ENCODE data around the gene NXPH4. TPM values are rescaled to one million over a fixed set of nuclear protein-coding genes. Genes with fewer than 3 reads are reported as not detected.
A peak's percentile ranks its signal among the peaks of the same experiment; 100 is the strongest.

The NXPH4 gene
- total RNA-seq, 1 donor from 2014 or later, result 0.82 TPM

DNA sequence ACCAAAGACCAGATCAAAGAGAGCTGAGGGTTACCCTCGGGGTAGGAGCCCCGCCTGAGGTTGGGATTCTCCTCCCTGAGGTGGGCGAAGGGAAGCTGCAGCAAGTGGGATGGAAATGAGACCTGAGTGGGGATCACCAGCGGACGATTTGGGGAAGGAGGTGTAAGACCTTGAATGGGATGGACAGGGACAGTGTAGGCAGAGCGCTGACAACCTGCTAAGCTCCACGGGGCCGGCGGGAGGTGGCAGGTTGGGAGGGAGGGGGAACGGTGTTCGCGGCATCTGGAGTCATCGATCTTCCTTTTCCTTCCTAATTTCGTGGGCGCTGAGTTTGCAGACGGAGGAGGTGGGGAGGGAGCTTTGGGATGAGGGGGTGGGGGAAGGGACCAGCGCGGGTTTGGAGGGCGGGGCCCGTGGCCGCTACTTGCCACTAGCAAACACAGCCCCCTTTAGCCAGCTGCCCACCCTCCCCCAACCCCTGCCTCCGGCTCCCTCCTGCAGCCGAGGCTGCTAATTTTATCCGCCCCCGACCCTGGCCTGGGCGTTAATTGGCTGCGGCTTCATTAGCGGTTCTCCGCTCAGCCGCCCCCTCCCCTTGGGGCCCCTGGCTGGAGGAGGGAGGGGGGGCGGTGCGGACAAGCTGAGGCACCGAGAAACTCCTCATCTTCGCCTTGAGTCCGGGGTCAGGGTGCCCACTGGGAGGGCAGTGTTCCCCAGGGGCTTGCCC is 10.2 kb downstream of the NXPH4 start:
- Mint-ChIP-seq H3K4me3 (ENCODE audit: low read depth) (peak overlapping the region; percentile 57), H3K36me3 (ENCODE audit: low read depth) (peaks cover 22% of the 10 kb centered on the region), H3K4me1 (ENCODE audit: low read depth) (peaks cover 53% of the 10 kb centered on the region), H3K27me3 (ENCODE audit: low read depth) (peaks cover 38% of the 10 kb centered on the region), H3K27ac (no peak overlapping the region), H3K9me3 (no peaks in the 10 kb centered on the region)
- intact Hi-C loops (cut with micrococcal nuclease), result loop anchor here (5.0 kb wide), 2 partner anchors 139 to 406 kb away; partner anchors contain the start of genes B4GALNT1 and NAB2
- no peak for DNase-seq (ENCODE audit: low spot score)

DNA sequence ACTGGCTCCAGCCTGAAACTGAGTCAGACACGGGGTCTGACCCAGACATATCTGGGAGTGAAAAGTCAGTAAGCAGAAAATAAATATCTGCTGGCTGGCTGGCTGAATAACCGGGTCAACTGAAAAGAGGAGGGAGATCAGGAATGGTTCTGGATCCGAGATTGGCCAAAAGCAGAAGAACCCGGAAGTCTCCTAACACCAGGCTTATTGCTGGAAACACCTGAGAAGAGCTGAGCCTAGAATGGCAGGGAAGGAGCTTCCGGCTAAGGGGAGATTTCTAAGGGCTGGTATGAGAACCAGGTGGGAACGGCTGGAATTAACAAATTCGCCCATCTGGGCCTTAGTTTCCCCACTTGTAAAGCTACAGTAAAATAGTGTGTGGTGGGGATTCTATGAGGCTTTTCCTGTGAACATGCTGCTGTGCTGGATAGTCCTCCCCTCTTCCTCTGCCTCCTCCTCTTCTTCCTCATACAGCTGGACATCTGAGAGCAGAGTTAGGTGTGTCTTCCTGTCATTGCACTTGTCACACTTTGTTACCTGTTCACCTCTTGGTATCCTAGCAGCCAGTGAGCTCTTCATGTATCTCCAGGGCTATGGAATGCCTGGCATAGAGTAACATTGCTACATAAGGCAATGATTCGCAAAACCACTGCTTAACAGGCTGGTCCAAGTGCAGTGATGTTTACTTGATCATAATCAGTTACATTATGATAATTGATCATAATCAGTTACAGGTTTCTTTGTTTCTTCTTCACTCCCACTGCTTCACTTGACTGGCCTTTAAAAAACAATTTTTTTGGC is 10.9 kb downstream of the NXPH4 start:
- Mint-ChIP-seq H3K27ac (no peak overlapping the region), H3K4me1 (ENCODE audit: low read depth) (peaks cover 53% of the 10 kb centered on the region), H3K4me3 (ENCODE audit: low read depth) (peak overlapping the region; percentile 13), H3K9me3 (no peaks in the 10 kb centered on the region), H3K27me3 (ENCODE audit: low read depth) (peaks cover 31% of the 10 kb centered on the region), H3K36me3 (ENCODE audit: low read depth) (peaks cover 30% of the 10 kb centered on the region)
- no peak for DNase-seq (ENCODE audit: low spot score)
- intact Hi-C loops (cut with micrococcal nuclease), result loop anchor here (5.0 kb wide), 2 partner anchors 140 to 405 kb away; partner anchors contain the start of genes B4GALNT1 and NAB2

DNA sequence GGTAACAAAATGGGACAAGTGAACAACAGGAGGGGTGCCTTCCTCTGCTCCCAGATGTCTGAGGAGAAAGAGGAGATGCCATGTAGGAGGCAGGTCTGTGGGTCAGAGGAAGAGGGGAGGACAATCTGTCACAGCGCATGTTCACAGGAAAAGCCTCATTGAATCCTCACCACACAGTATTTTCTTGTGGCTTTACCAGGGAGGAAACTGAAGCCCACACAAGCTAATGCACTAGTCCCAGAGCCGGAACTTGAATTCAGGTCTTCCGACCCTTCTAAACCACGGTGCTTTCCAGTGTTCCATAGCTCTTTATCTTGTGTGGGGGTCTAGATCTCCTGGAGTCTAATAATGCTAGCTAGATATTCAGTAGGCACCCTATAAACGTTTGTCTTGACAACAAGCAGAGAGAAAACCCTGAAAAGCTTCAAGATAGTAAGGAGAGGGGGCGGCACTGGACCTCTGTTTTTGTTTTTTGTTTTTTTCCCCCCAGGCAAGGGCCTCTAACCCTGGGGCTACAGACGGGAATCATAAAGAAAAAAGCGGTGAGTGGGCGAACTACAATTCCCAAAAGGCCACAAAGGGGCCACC is 12.5 kb downstream of the NXPH4 start:
- Mint-ChIP-seq H3K27me3 (ENCODE audit: low read depth) (peaks cover 14% of the 10 kb centered on the region), H3K36me3 (ENCODE audit: low read depth) (peaks cover 46% of the 10 kb centered on the region), H3K9me3 (no peaks in the 10 kb centered on the region), H3K4me1 (ENCODE audit: low read depth) (peaks cover 42% of the 10 kb centered on the region), H3K27ac (peak overlapping the region; percentile 89), H3K4me3 (ENCODE audit: low read depth) (peak overlapping the region; percentile 97)
- intact Hi-C loops (cut with micrococcal nuclease), result loop anchor here (1.0 to 5.0 kb wide), 3 partner anchors 8 to 403 kb away; partner anchors contain the start of genes B4GALNT1 and NAB2
- no peak for DNase-seq (ENCODE audit: low spot score)

DNA sequence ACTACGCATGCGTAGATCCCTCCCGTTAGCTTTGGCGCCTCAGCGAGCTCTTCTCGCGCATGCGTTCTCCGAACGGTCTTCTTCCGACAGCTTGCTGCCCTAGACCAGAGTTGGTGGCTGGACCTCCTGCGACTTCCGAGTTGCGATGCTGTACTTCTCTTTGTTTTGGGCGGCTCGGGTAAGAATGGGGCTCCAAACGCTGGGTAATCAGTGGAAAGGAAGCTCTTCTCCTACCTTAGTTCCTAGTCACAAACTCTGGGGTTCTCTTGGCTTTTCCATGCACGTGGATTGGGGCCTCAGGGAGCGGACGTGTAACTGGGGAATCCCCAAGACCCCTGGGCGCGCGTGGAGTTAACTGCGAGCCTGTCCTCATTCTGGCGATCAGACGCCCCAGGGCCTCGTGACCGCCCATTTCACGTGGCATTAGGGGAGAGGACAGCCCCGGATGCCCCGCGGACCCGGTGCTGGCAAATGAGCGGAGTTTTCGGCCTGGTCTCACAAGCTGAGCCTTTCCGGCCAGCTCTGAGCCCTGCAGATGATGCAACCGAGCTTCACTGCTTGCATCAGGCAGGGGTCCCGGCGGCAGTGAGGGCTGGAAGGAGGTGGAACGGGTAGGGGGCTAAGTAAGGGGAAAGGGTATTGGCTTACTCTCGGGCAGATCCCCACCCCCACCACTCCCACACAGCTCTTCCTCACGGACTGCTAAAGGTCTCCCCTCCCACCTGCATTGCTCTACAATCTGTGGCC is 13.2 kb downstream of the NXPH4 start, which contains the start of gene SHMT2:
Gene SHMT2, plus strand, starts transcription at position 78 of the 747 bp plus-strand sequence. Its CDS starts 68 bp downstream, at position 146.
- H3K4me1 Mint-ChIP-seq (ENCODE audit: low read depth), result peaks cover 42% of the 10 kb centered on the region

DNA sequence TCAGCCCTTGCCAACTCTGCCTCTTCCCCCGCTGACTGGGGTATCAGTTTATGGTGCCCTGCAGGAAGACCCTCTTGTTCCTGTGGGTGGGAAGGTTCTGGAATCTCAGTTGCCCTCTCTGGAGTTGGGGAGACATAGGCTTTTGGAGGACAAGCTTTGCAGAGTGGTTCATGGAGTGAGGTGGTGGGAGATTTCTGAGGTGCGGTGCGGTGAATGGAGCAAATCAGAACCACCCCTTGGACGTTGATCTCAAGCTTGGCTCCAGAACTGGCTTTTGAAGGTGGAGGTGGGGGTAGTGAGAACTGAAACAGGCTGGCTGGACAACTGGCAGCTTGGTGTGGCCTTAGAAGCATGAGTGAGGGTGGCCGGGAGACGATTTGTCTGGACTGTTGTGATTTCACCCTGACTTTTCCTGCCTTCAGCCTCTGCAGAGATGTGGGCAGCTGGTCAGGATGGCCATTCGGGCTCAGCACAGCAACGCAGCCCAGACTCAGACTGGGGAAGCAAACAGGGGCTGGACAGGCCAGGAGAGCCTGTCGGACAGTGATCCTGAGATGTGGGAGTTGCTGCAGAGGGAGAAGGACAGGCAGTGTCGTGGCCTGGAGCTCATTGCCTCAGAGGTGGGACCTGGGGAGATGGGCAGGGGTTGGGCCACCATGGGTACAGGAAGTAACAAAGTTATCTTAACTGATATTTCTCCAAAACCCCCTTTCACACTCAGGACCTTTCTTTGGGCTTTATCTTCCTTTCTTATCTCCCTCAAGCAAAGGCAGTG is 14.0 kb downstream of the NXPH4 start:
- Mint-ChIP-seq H3K4me3 (ENCODE audit: low read depth) (peak overlapping the region; percentile 97), H3K4me1 (ENCODE audit: low read depth) (peaks cover 40% of the 10 kb centered on the region), H3K9me3 (no peaks in the 10 kb centered on the region), H3K27ac (peak overlapping the region; percentile 89), H3K36me3 (ENCODE audit: low read depth) (peaks cover 57% of the 10 kb centered on the region), H3K27me3 (ENCODE audit: low read depth) (peaks cover 9% of the 10 kb centered on the region)
- no peak for DNase-seq (ENCODE audit: low spot score)
- intact Hi-C loops (cut with micrococcal nuclease), result no loop called here

More for the DNA sequence above, 13.2 kb downstream of the NXPH4 start, which contains the start of gene SHMT2:
- Mint-ChIP-seq H3K27ac (peak within 1 kb of the TSS; percentile 89), H3K36me3 (ENCODE audit: low read depth) (peaks cover 52% of the 10 kb centered on the region), H3K27me3 (ENCODE audit: low read depth) (peaks cover 13% of the 10 kb centered on the region), H3K4me3 (ENCODE audit: low read depth) (peak within 1 kb of the TSS; percentile 97), H3K9me3 (no peaks in the 10 kb centered on the region)
- intact Hi-C loops (cut with micrococcal nuclease), result loop anchor here (1.0 to 5.0 kb wide), 3 partner anchors 7 to 402 kb away; partner anchors contain the start of genes B4GALNT1 and NAB2
- peak; percentile 90 for DNase-seq (ENCODE audit: low spot score)

DNA sequence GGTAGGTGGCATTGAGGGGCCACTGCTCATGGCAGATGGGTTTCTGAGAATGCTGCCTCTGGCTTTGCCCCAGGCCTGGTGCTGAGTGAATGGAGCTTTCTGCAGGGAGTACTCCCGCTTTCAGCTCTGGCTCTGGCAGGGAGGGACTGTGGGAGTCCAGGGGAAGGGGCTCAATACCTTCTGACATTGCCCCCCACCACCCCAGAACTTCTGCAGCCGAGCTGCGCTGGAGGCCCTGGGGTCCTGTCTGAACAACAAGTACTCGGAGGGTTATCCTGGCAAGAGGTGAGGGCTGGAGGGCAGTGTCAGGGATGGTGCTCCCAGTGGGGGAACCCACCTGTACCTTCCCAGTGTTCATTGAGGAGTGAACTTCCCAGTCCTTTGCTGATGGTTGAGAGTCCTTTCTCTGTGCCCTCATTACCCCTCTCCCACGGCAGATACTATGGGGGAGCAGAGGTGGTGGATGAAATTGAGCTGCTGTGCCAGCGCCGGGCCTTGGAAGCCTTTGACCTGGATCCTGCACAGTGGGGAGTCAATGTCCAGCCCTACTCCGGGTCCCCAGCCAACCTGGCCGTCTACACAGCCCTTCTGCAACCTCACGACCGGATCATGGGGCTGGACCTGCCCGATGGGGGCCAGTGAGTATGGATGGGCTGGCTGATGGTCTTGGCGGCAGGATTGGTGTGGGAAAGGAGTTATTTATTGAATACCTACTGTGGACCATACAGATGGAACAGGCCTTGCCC is 14.9 kb downstream of the NXPH4 start:
- no peaks in the 10 kb centered on the region for H3K9me3 Mint-ChIP-seq

DNA sequence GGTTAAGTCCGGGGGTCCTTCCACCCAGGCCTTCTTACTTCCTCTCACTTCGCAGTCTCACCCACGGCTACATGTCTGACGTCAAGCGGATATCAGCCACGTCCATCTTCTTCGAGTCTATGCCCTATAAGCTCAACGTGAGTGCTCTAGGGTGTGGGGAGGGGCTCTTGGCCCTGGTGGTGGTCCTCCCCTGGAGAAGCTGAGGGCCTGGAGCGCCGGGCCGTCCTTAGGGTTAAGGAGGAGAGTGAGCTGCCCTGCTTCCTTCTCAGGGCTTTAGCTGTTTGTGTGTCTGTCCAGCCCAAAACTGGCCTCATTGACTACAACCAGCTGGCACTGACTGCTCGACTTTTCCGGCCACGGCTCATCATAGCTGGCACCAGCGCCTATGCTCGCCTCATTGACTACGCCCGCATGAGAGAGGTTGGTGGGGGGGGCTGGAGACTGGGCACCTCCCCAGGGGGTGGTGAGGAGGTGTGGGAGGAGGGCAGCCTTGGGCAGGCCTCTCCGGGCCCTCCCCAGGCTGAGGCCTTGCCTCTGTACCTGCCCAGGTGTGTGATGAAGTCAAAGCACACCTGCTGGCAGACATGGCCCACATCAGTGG is 15.7 kb downstream of the NXPH4 start:
- Mint-ChIP-seq H3K27me3 (ENCODE audit: low read depth) (peaks cover 10% of the 10 kb centered on the region), H3K36me3 (ENCODE audit: low read depth) (peaks cover 69% of the 10 kb centered on the region), H3K4me3 (ENCODE audit: low read depth) (peak overlapping the region; percentile 15)

More for the DNA sequence above, 14.9 kb downstream of the NXPH4 start:
- DNase-seq (ENCODE audit: low spot score), result no peak
- no peak overlapping the region for H3K27ac Mint-ChIP-seq
- intact Hi-C loops (cut with micrococcal nuclease), result no loop called here
- H3K4me3 Mint-ChIP-seq (ENCODE audit: low read depth), result peak overlapping the region; percentile 97
- peaks cover 64% of the 10 kb centered on the region for H3K36me3 Mint-ChIP-seq (ENCODE audit: low read depth)
- peaks cover 5% of the 10 kb centered on the region for H3K27me3 Mint-ChIP-seq (ENCODE audit: low read depth)
- H3K4me1 Mint-ChIP-seq (ENCODE audit: low read depth), result peaks cover 33% of the 10 kb centered on the region

DNA sequence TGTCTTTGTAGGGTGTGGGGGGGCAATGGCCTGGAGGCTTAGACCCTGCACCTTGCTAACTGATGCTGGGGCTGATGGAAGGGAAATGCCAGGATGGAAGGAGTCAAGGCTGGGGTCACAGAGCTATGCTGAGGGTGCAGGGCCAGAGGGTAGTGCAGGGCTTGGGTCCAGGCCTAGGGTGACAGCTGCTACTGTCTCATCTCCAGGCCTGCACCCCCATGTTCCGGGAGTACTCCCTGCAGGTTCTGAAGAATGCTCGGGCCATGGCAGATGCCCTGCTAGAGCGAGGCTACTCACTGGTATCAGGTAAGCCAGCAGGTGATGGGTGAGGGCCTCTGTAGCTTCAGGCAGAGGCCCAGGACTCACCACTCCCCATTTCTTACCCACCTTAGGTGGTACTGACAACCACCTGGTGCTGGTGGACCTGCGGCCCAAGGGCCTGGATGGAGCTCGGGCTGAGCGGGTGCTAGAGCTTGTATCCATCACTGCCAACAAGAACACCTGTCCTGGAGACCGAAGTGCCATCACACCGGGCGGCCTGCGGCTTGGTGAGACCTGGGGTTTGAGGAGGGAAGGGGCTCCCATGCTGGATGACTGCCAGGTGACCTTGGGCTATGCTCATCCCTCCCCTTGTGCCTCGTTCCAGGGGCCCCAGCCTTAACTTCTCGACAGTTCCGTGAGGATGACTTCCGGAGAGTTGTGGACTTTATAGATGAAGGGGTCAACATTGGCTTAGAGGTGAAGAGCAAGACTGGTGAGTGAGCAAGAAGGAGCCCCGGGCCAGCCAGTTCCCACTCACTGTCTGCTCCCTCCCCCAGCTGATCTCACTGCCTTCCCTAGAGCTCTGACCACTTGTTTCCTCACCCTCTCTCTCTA is 17.0 kb downstream of the NXPH4 start:
- Mint-ChIP-seq H3K4me1 (ENCODE audit: low read depth) (peaks cover 29% of the 10 kb centered on the region), H3K27me3 (ENCODE audit: low read depth) (peaks cover 14% of the 10 kb centered on the region), H3K9me3 (no peaks in the 10 kb centered on the region), H3K4me3 (ENCODE audit: low read depth) (no peak overlapping the region), H3K36me3 (ENCODE audit: low read depth) (peaks cover 69% of the 10 kb centered on the region), H3K27ac (no peak overlapping the region)
- intact Hi-C loops (cut with micrococcal nuclease), result no loop called here
- no peak for DNase-seq (ENCODE audit: low spot score)

More for the DNA sequence above, 15.7 kb downstream of the NXPH4 start:
- DNase-seq (ENCODE audit: low spot score), result no peak
- Mint-ChIP-seq H3K27ac (no peak overlapping the region), H3K9me3 (no peaks in the 10 kb centered on the region), H3K4me1 (ENCODE audit: low read depth) (peaks cover 32% of the 10 kb centered on the region)
- intact Hi-C loops (cut with micrococcal nuclease), result no loop called here

DNA sequence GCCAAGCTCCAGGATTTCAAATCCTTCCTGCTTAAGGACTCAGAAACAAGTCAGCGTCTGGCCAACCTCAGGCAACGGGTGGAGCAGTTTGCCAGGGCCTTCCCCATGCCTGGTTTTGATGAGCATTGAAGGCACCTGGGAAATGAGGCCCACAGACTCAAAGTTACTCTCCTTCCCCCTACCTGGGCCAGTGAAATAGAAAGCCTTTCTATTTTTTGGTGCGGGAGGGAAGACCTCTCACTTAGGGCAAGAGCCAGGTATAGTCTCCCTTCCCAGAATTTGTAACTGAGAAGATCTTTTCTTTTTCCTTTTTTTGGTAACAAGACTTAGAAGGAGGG is 17.6 kb downstream of the NXPH4 start:
- H3K4me3 Mint-ChIP-seq (ENCODE audit: low read depth), result no peak overlapping the region
- DNase-seq (ENCODE audit: low spot score), result no peak
- H3K4me1 Mint-ChIP-seq (ENCODE audit: low read depth), result peaks cover 27% of the 10 kb centered on the region
- peaks cover 17% of the 10 kb centered on the region for H3K27me3 Mint-ChIP-seq (ENCODE audit: low read depth)
- H3K27ac Mint-ChIP-seq, result no peak overlapping the region
- H3K36me3 Mint-ChIP-seq (ENCODE audit: low read depth), result peaks cover 69% of the 10 kb centered on the region
- no peaks in the 10 kb centered on the region for H3K9me3 Mint-ChIP-seq
- intact Hi-C loops (cut with micrococcal nuclease), result no loop called here

DNA sequence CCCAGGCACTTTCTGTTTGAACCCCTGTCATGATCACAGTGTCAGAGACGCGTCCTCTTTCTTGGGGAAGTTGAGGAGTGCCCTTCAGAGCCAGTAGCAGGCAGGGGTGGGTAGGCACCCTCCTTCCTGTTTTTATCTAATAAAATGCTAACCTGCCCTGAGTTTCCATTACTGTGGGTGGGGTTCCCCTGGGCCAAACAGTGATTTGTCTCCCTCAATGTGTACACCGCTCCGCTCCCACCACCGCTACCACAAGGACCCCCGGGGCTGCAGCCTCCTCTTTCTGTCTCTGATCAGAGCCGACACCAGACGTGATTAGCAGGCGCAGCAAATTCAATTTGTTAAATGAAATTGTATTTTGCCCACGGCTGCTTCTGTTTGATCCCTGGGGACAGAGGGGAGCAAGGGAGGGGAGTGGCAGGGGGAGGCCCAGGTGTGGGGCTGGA is 18.0 kb downstream of the NXPH4 start:
- Mint-ChIP-seq H3K27me3 (ENCODE audit: low read depth) (peaks cover 17% of the 10 kb centered on the region), H3K27ac (no peak overlapping the region), H3K36me3 (ENCODE audit: low read depth) (peaks cover 69% of the 10 kb centered on the region), H3K4me1 (ENCODE audit: low read depth) (peaks cover 28% of the 10 kb centered on the region), H3K4me3 (ENCODE audit: low read depth) (no peak overlapping the region), H3K9me3 (no peaks in the 10 kb centered on the region)
- intact Hi-C loops (cut with micrococcal nuclease), result no loop called here
- no peak for DNase-seq (ENCODE audit: low spot score)

All from activated T-helper 2 cell treated with anti-CD3 and anti-CD28 coated beads, Interferon-gamma antibody, Interleukin-2, Interleukin-4, amounts not matched to agents 10 μg/mL and 5 μg/mL and 100 μg/mL, durations not matched to agents 14 hours and 24 hours and 36 hours (primary cell).